H9 (cell line): ENCODE data around the gene CHST2. TPM values are rescaled to one million over a fixed set of nuclear protein-coding genes. Genes with fewer than 3 reads are reported as not detected.

Source experiments
- DNase-seq: peaks from one replicate; pipeline ENCODE4 v3.0.0-alpha.2; 2017
- H2AFZ ChIP-seq: one replicate; pipeline ENCODE4 v1.6.1; 2013; ENCODE audit warnings: mild to moderate bottlenecking, low read length, control low read depth, moderate library complexity
- H2AK5ac ChIP-seq: 2 replicates; pipeline ENCODE4 v1.6.1; 2013; ENCODE audit warnings: low read length, control low read depth, mixed read lengths; ENCODE audit not compliant: insufficient read length
- H2BK120ac ChIP-seq: one replicate; pipeline ENCODE4 v1.6.1; 2013; ENCODE audit warnings: low read depth, mild to moderate bottlenecking, low read length, control low read depth, inconsistent platforms; ENCODE audit not compliant: poor library complexity, severe bottlenecking
- H2BK12ac ChIP-seq: 2 replicates; pipeline ENCODE4 v1.6.1; 2013; ENCODE audit warnings: low read length, control low read depth, mixed read lengths, low read depth; ENCODE audit not compliant: insufficient read length
- H2BK15ac ChIP-seq: 2 replicates; pipeline ENCODE4 v1.6.1; 2013; ENCODE audit warnings: low read depth, low read length, control low read depth
- H2BK20ac ChIP-seq: one replicate; pipeline ENCODE4 v1.6.1; 2013; ENCODE audit warnings: low read depth, mild to moderate bottlenecking, low read length, control low read depth, inconsistent platforms; ENCODE audit not compliant: poor library complexity, severe bottlenecking
- H2BK5ac ChIP-seq: 2 replicates; pipeline ENCODE4 v1.6.1; 2013; ENCODE audit warnings: low read length, control low read depth, mixed read lengths; ENCODE audit not compliant: insufficient read length
- H3K14ac ChIP-seq: 2 replicates; pipeline ENCODE4 v1.6.1; 2013; ENCODE audit warnings: low read length, control low read depth; ENCODE audit not compliant: insufficient read depth
- H3K18ac ChIP-seq: 2 replicates; pipeline ENCODE4 v1.6.1; 2013; ENCODE audit warnings: low read depth, mild to moderate bottlenecking, mixed read lengths, low read length, control low read depth; ENCODE audit not compliant: insufficient read length
- H3K23ac ChIP-seq: 2 replicates; pipeline ENCODE4 v1.6.1; 2013; ENCODE audit warnings: low read length, control low read depth, mixed read lengths, low read depth; ENCODE audit not compliant: insufficient read length
- H3K23me2 ChIP-seq: 2 replicates; pipeline ENCODE4 v1.6.1; 2013; ENCODE audit warnings: low read depth, mild to moderate bottlenecking, mixed read lengths, low read length, control low read depth; ENCODE audit not compliant: insufficient read length, poor library complexity, severe bottlenecking
- H3K27ac ChIP-seq: 2 replicates; pipeline ENCODE4 v1.5.1; 2013; ENCODE audit warnings: low read length, control low read depth, mixed read lengths, low read depth; ENCODE audit not compliant: insufficient read length
- H3K27me3 ChIP-seq: 2 replicates; pipeline ENCODE4 v1.6.1; 2013; ENCODE audit warnings: low read length, control low read depth, inconsistent platforms; ENCODE audit not compliant: insufficient read depth
- H3K4ac ChIP-seq: 2 replicates; pipeline ENCODE4 v1.6.1; 2013; ENCODE audit warnings: low read depth, mild to moderate bottlenecking, control low read depth, inconsistent platforms, low read length, moderate library complexity
- H3K4me1 ChIP-seq: 2 replicates; pipeline ENCODE4 v1.6.1; 2013; ENCODE audit warnings: low read length, control low read depth, inconsistent platforms; ENCODE audit not compliant: insufficient read depth
- H3K4me2 ChIP-seq: 2 replicates; pipeline ENCODE4 v1.6.1; 2013; ENCODE audit warnings: low read length, control low read depth, mixed read lengths; ENCODE audit not compliant: insufficient read length, insufficient read depth
- H3K56ac ChIP-seq: 2 replicates; pipeline ENCODE4 v1.6.1; 2013; ENCODE audit warnings: low read depth, mild to moderate bottlenecking, mixed read lengths, low read length, control low read depth; ENCODE audit not compliant: insufficient read length
- H3K79me1 ChIP-seq: 2 replicates; pipeline ENCODE4 v1.6.1; 2013; ENCODE audit warnings: low read depth, mild to moderate bottlenecking, moderate library complexity, low read length, control low read depth, inconsistent platforms; ENCODE audit not compliant: insufficient read depth, poor library complexity, severe bottlenecking
- H3K79me2 ChIP-seq: 2 replicates; pipeline ENCODE4 v1.6.1; 2013; ENCODE audit warnings: low read length, control low read depth, inconsistent platforms; ENCODE audit not compliant: insufficient read depth
- H3K9ac ChIP-seq: 2 replicates; pipeline ENCODE4 v1.6.1; 2013; ENCODE audit warnings: low read length, control low read depth, mixed read lengths; ENCODE audit not compliant: insufficient read length; ENCODE audit errors: extremely low read depth
- H3K9me3 ChIP-seq: one replicate; pipeline ENCODE4 v1.6.1; 2013; ENCODE audit warnings: low read depth, low read length, inconsistent platforms; ENCODE audit not compliant: control insufficient read depth
- H3T11ph ChIP-seq: one replicate; pipeline ENCODE4 v1.6.1; 2013; ENCODE audit warnings: mild to moderate bottlenecking, low read length, control low read depth, inconsistent platforms
- H4K20me1 ChIP-seq: one replicate; pipeline ENCODE4 v1.6.1; 2013; ENCODE audit not compliant: control insufficient read depth, insufficient read length, insufficient read depth
- H4K5ac ChIP-seq: 2 replicates; pipeline ENCODE4 v1.6.1; 2013; ENCODE audit warnings: low read depth, mild to moderate bottlenecking, mixed read lengths, low read length, control low read depth; ENCODE audit not compliant: insufficient read length
- H4K8ac ChIP-seq: replicated peaks from 2 replicates; pipeline ENCODE4 v1.6.1; 2013; ENCODE audit warnings: low read length, control low read depth, mixed read lengths, low read depth; ENCODE audit not compliant: insufficient read length
- H4K91ac ChIP-seq: 2 replicates; pipeline ENCODE4 v1.6.1; 2013; ENCODE audit warnings: low read depth, mild to moderate bottlenecking, moderate library complexity, mixed read lengths, low read length, control low read depth; ENCODE audit not compliant: insufficient read length
- H3K27ac Mint-ChIP-seq, 3 experiments: 2 replicates in 2 of 3; 3 replicates in 1 of 3; pipeline ENCODE4 v1.8.0; 2020 to 2021; ENCODE audit warnings: mixed read lengths in 3 of 3, mild to moderate bottlenecking in 1 of 3, moderate library complexity in 1 of 3
- H3K27me3 Mint-ChIP-seq: 2 replicates; pipeline ENCODE4 v1.8.0; 2021; ENCODE audit warnings: low read depth, mild to moderate bottlenecking, moderate library complexity, mixed read lengths
- H3K36me3 Mint-ChIP-seq, 3 experiments: 2 replicates in 2 of 3; 3 replicates in 1 of 3; pipeline ENCODE4 v1.8.0; 2020 to 2021; ENCODE audit warnings: low read depth in 3 of 3, mixed read lengths in 3 of 3; ENCODE audit not compliant: insufficient read depth in 1 of 3
- H3K4me1 Mint-ChIP-seq, 2 experiments: 2 replicates each; pipeline ENCODE4 v1.8.0; 2020; ENCODE audit warnings: mixed read lengths in 2 of 2
- H3K4me3 Mint-ChIP-seq, 2 experiments: 2 replicates in 1 of 2; 3 replicates in 1 of 2; pipeline ENCODE4 v1.8.0; 2020 to 2021; ENCODE audit warnings: mild to moderate bottlenecking in 2 of 2, mixed read lengths in 2 of 2, moderate library complexity in 1 of 2
- H3K9me3 Mint-ChIP-seq, 2 experiments: 2 replicates in 1 of 2; 3 replicates in 1 of 2; pipeline ENCODE4 v1.8.0; 2020; ENCODE audit warnings: mild to moderate bottlenecking in 2 of 2, mixed read lengths in 2 of 2, moderate library complexity in 1 of 2
- WGBS: extraction: QIAGEN DNeasy Blood & Tissue Kit; methylation state at CpG from one replicate; pipeline ENCODE4 v1.1.7; 2013; ENCODE audit warnings: missing lambda C conversion rate, low lambda C conversion rate, mixed read lengths; ENCODE audit not compliant: insufficient read length; ENCODE audit errors: extremely low coverage; 5-methylcytosine and 5-hydroxymethylcytosine counted together
- total RNA-seq: library from RNA; stranded (reverse); gene quantifications from 2 replicates; pipeline ENCODE4 v1.2.1, GENCODE V29; 2021
- TF ChIP-seq, protein P1 (sequence below): fragments of 200-600 bp; sonication (generic); conservative IDR thresholded peaks from 3 replicates; pipeline ENCODE4 v1.8.0; 2021; ENCODE audit warnings: antibody characterized with exemption, mild to moderate bottlenecking

Gene CHST2
- total RNA-seq, 1 experiment from 2014 or later, result 5.8 TPM

GRCh38 chr3:143139762-143140161 lies 20.2 kb downstream of the CHST2 start:
- peaks cover 10 to 17% of the 10 kb centered on the region in 2 experiments for H3K4me1 Mint-ChIP-seq
- H4K5ac ChIP-seq, result no peak overlapping the region
- H2BK12ac ChIP-seq, result no peak overlapping the region
- no peaks in the 10 kb centered on the region; a peak in 1 of 7 replicates for H3K36me3 Mint-ChIP-seq
- no peaks in the 10 kb centered on the region for H3K27me3 Mint-ChIP-seq
- H3K14ac ChIP-seq, result no peak overlapping the region
- H3T11ph ChIP-seq, result no peak overlapping the region
- no peak overlapping the region for H3K27ac Mint-ChIP-seq
- no peak overlapping the region for H2BK120ac ChIP-seq
- H3K27me3 ChIP-seq, result no peaks in the 10 kb centered on the region
- H4K91ac ChIP-seq, result no peak overlapping the region
- no peaks in the 10 kb centered on the region for H3K9me3 ChIP-seq
- TF ChIP-seq, protein P1, sequence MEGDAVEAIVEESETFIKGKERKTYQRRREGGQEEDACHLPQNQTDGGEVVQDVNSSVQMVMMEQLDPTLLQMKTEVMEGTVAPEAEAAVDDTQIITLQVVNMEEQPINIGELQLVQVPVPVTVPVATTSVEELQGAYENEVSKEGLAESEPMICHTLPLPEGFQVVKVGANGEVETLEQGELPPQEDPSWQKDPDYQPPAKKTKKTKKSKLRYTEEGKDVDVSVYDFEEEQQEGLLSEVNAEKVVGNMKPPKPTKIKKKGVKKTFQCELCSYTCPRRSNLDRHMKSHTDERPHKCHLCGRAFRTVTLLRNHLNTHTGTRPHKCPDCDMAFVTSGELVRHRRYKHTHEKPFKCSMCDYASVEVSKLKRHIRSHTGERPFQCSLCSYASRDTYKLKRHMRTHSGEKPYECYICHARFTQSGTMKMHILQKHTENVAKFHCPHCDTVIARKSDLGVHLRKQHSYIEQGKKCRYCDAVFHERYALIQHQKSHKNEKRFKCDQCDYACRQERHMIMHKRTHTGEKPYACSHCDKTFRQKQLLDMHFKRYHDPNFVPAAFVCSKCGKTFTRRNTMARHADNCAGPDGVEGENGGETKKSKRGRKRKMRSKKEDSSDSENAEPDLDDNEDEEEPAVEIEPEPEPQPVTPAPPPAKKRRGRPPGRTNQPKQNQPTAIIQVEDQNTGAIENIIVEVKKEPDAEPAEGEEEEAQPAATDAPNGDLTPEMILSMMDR, result no peak
- no peaks in the 10 kb centered on the region for H3K79me1 ChIP-seq
- H3K23ac ChIP-seq, result no peak overlapping the region
- H3K27ac ChIP-seq, result no peak overlapping the region
- H3K18ac ChIP-seq, result no peak overlapping the region
- no peak overlapping the region for H3K4me3 Mint-ChIP-seq
- no peak overlapping the region for H2BK5ac ChIP-seq
- no peak for DNase-seq
- no CpG with 5 or more reads among the region's 7 CpGs for WGBS
- no peaks in the 10 kb centered on the region for H3K9me3 Mint-ChIP-seq
- H3K9ac ChIP-seq, result no peak overlapping the region
- no peak overlapping the region for H3K56ac ChIP-seq
- no peak overlapping the region for H2BK15ac ChIP-seq
- H2BK20ac ChIP-seq, result no peak overlapping the region
- H3K4me2 ChIP-seq, result no peak overlapping the region
- H3K79me2 ChIP-seq, result no peaks in the 10 kb centered on the region
- no peaks in the 10 kb centered on the region for H3K23me2 ChIP-seq
- no peak overlapping the region for H4K8ac ChIP-seq
- peaks cover 4% of the 10 kb centered on the region; the same call in 1 of the 2 replicates for H3K4me1 ChIP-seq
- no peak overlapping the region for H2AK5ac ChIP-seq
- H3K4ac ChIP-seq, result no peak overlapping the region
- H4K20me1 ChIP-seq, result no peaks in the 10 kb centered on the region
- no peak overlapping the region for H2AFZ ChIP-seq
